Small intestine (tissue), 7 donors: Measurements from ENCODE around the gene EFHC2. TPM values are rescaled to one million over a fixed set of nuclear protein-coding genes. Genes with fewer than 3 reads are reported as not detected.

Experiments
- DNase-seq, 2 donors: peaks; one replicate each; pipeline versions ENCODE4 v3.0.0 to v3.0.0-alpha.2; 2013
- FAIRE-seq: peaks from 2 replicates; lab custom pipeline; 2012; peaks lifted over from hg19 to GRCh38; lab: Jason Lieb, UNC
- H3K27ac ChIP-seq, 3 donors: one replicate each; pipeline ENCODE4 v1.5.1; 2013; ENCODE audit warnings: low read length in 2 of 3, mild to moderate bottlenecking in 2 of 3, control low read depth in 1 of 3, inconsistent platforms in 1 of 3, low read depth in 1 of 3, moderate library complexity in 1 of 3
- H3K27me3 ChIP-seq, 3 donors: one replicate each; pipeline ENCODE4 v1.6.1; 2013; ENCODE audit warnings: low read length in 3 of 3, inconsistent platforms in 1 of 3; ENCODE audit not compliant: control insufficient read depth in 3 of 3, insufficient read depth in 3 of 3
- H3K36me3 ChIP-seq, 3 donors: one replicate each; pipeline ENCODE4 v1.6.1; 2013; ENCODE audit warnings: low read length in 3 of 3, inconsistent platforms in 1 of 3, low read depth in 1 of 3, mild to moderate bottlenecking in 1 of 3, moderate library complexity in 1 of 3; ENCODE audit not compliant: control insufficient read depth in 3 of 3, insufficient read depth in 2 of 3
- H3K4me1 ChIP-seq, 3 donors: one replicate each; pipeline ENCODE4 v1.6.1; 2013; ENCODE audit warnings: low read length in 2 of 3, inconsistent platforms in 1 of 3, low read depth in 1 of 3, mild to moderate bottlenecking in 1 of 3, moderate library complexity in 1 of 3; ENCODE audit not compliant: control insufficient read depth in 3 of 3, insufficient read depth in 2 of 3
- H3K4me3 ChIP-seq, 3 donors: one replicate each; pipeline ENCODE4 v1.5.1; 2013; ENCODE audit warnings: low read length in 3 of 3, control low read depth in 1 of 3, inconsistent platforms in 1 of 3, low read depth in 1 of 3, mild to moderate bottlenecking in 1 of 3, moderate library complexity in 1 of 3
- H3K9me3 ChIP-seq, 2 donors: one replicate each; pipeline ENCODE4 v1.6.1; 2013; ENCODE audit warnings: low read depth in 1 of 2, low read length in 1 of 2; ENCODE audit not compliant: control insufficient read depth in 2 of 2, insufficient read depth in 1 of 2
- WGBS, 3 donors: extraction: QIAGEN DNeasy Blood & Tissue Kit; methylation state at CpG; one replicate each; pipeline ENCODE4 v1.1.7; 2013; 5-methylcytosine and 5-hydroxymethylcytosine counted together
- polyA plus RNA-seq, 4 donors: library from polyadenylated mRNA; stranded (reverse) in 3 of 4; unstranded in 1 of 4; fragments of 200-250 nt in 3 of 4; fragments of 120-200 nt in 1 of 4; gene quantifications; one replicate each; pipeline versions ENCODE4 v1.2.1 to v1.2.3, GENCODE V29; 2013
- donor health status: healthy with polysubstance abuse.
- donor health status: control.
- donor health status: control.
- donor health status: Bipolar disorder and iron deficiency.
- donor health status: healthy.

Gene EFHC2
- polyA plus RNA-seq, 4 donors, result 0.54 to 3.7 (median 0.78) TPM; not detected in 1

DNA sequence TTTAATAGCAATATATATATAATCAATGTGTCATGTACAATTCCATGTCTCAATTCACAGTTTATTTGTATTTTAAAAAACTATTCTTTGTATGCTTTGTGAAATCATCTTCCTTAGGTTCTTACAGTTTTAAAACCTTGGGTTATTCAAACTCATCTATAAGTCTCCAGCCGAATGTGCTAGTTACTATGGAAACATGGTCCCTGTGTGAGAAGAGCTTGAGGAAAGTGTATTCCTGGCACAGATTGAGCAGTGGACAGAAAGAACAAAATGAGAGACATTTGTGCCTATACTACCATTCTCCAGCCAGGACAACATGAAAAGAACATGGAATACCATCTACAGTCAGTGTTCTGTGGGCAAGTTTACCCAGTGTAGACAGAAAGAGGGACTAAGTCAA, 103.4 kb downstream of the EFHC2 start:
- FAIRE-seq, result no peak
- peaks cover 0 to 2% (median 0%) of the 10 kb centered on the region in 3 donors for H3K27me3 ChIP-seq
- H3K27ac ChIP-seq, result no peak overlapping the region
- no peaks in the 10 kb centered on the region for H3K9me3 ChIP-seq
- DNase-seq, result no peak
- no peak overlapping the region for H3K4me3 ChIP-seq
- no peaks in the 10 kb centered on the region for H3K36me3 ChIP-seq
- WGBS, 3 donors, result 80 to 96% (median 89%) methylated on average over 1 of the region's 1 CpG
- no peaks in the 10 kb centered on the region for H3K4me1 ChIP-seq

GRCh38 chrX:44239036-44239435, 104.4 kb downstream of the EFHC2 start:
- FAIRE-seq, result no peak
- H3K27ac ChIP-seq, result no peak overlapping the region
- H3K4me3 ChIP-seq, result no peak overlapping the region

GRCh38 chrX:44235534-44235933, 107.9 kb downstream of the EFHC2 start:
- DNase-seq (no peak), FAIRE-seq (no peak)
- Histone ChIP-seq H3K9me3 (no peaks in the 10 kb centered on the region), H3K27me3 (peaks cover 0 to 2% (median 0%) of the 10 kb centered on the region in 3 donors), H3K4me3 (no peak overlapping the region), H3K36me3 (no peaks in the 10 kb centered on the region), H3K27ac (no peak overlapping the region), H3K4me1 (no peaks in the 10 kb centered on the region)
- WGBS, 3 donors, result 30 to 65% (median 34%) methylated on average over 2 of the region's 2 CpGs

More at GRCh38 chrX:44239036-44239435, 104.4 kb downstream of the EFHC2 start:
- Histone ChIP-seq H3K9me3 (no peaks in the 10 kb centered on the region), H3K27me3 (peaks cover 0 to 2% (median 0%) of the 10 kb centered on the region in 3 donors), H3K36me3 (no peaks in the 10 kb centered on the region), H3K4me1 (no peaks in the 10 kb centered on the region)
- no peak for DNase-seq

DNA sequence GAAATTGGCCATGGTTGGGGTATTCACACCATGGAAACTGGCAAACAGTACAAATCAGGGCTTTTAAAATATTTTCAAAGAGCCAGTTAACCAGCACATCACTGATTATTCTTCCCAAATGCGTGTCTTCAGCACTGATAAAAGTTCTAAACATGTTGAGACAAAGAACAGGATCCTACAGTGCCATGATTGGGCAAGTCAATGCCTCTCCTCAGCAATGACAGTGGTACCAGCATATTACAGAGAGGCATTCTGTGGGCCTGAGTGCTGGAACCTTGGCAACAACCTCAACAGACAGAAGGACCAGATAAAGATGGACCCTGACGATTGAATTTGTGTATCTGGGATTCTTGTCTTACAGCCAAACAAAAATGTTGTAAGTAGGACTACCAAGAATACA, 108.9 kb downstream of the EFHC2 start:
- Histone ChIP-seq H3K36me3 (no peaks in the 10 kb centered on the region), H3K4me3 (no peak overlapping the region), H3K27ac (no peak overlapping the region), H3K27me3 (peaks cover 0 to 2% (median 0%) of the 10 kb centered on the region in 3 donors), H3K4me1 (no peaks in the 10 kb centered on the region), H3K9me3 (no peaks in the 10 kb centered on the region)
- DNase-seq, result no peak
- no peak for FAIRE-seq
- WGBS, 3 donors, result 76 to 82% (median 79%) methylated on average over 2 of the region's 2 CpGs

GRCh38 chrX:44234116-44234515, 109.4 kb downstream of the EFHC2 start:
- Histone ChIP-seq H3K36me3 (no peaks in the 10 kb centered on the region), H3K4me1 (no peaks in the 10 kb centered on the region), H3K4me3 (no peak overlapping the region), H3K27ac (no peak overlapping the region), H3K27me3 (no peaks in the 10 kb centered on the region), H3K9me3 (no peaks in the 10 kb centered on the region)
- no peak for FAIRE-seq
- no peak for DNase-seq

DNA sequence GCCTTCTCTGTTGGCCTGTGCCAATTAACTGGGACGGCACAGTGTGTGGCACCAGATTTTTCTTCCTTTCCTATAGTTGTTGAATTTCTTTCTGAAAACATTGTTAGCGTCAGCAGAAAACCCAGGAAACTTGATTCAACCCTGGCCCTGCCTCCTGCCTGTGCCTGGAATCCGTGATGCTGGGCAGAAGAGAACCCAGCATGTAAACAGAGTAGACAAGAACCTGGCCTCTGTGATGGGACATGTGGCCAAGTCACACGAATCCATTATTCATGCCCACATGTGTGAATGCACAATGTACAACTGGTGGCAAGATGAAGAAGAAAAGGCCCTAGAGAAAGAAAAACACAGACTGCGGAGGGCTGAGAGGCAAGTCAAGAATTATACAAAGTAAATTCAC, 111.4 kb downstream of the EFHC2 start:
- Histone ChIP-seq H3K27me3 (no peaks in the 10 kb centered on the region), H3K36me3 (no peaks in the 10 kb centered on the region), H3K27ac (no peak overlapping the region), H3K4me3 (no peak overlapping the region), H3K4me1 (no peaks in the 10 kb centered on the region), H3K9me3 (no peaks in the 10 kb centered on the region)
- 70 to 88% (median 88%) methylated on average over 5 of the region's 5 CpGs for WGBS, 3 donors
- no peak for FAIRE-seq
- DNase-seq, result no peak

DNA sequence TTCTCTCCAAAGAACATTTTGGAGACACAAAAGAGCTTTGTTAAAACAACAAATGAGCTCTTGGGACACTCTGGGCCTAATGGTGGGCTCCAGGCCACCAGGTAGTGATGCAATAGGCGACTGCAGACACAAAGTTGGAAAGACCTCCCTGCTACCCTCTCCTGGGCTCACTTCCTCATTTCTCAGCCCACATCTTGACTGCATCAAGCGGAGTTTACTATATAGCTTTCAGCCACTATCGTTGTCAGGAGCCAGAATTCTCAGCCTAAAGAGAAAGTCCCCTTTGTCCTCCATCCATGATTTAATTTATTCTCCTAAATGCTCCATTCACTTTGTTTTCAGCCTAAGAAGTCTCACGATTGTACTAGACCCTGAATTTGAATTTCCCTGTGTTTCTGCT, 114.9 kb downstream of the EFHC2 start:
- no peak overlapping the region for H3K4me3 ChIP-seq
- H3K27ac ChIP-seq, result no peak overlapping the region
- no peak for FAIRE-seq
- H3K36me3 ChIP-seq, result no peaks in the 10 kb centered on the region
- H3K4me1 ChIP-seq, result no peaks in the 10 kb centered on the region
- WGBS, 3 donors, result 66 to 87% (median 70%) methylated on average over 4 of the region's 4 CpGs
- H3K9me3 ChIP-seq, result no peaks in the 10 kb centered on the region
- DNase-seq, result no peak
- H3K27me3 ChIP-seq, result peaks cover 0 to 2% (median 0%) of the 10 kb centered on the region in 3 donors

DNA sequence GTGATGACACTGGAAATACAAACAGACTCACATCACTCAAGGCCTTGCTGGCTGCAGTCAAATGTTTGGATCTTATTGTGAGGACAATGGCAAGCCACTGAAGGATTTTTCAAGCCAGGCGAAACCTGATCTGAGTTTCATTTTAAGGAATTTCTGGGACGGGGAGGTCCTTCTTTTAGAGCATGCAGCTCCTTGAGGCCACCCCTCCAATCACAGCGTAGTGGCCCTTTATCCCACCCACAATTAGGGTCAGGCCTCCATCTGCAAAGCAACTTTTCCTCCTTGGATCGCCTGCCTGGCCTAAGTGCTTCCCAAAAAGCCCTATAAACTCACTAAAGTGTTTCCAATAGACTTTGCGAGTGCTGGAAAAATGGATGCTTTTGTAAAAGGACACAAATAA, 115.5 kb downstream of the EFHC2 start:
- WGBS, 3 donors, result 68 to 96% (median 74%) methylated on average over 5 of the region's 5 CpGs
- no peak for FAIRE-seq

DNA sequence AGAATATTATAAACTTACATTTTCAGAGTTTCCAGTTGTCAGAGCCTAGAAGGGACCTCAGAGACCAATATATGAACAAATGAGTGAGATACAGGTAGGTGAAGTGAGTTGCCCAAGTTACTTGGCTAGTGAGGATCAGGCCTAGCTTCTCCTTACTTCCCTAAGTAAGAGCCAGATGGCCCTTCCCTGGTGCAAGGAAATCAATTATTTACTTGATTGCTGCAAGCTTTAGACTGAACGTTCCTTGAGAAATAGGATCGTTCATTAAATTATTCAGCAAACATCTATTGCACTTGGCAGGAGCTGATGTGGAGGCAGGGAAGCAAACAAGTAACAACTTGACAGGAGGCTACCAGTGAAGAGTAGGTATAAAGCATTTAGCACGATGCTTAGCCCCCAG, 117.8 kb downstream of the EFHC2 start:
- no peak for FAIRE-seq
- no peak overlapping the region for H3K4me3 ChIP-seq
- 10 to 56% (median 42%) methylated on average over 3 of the region's 3 CpGs for WGBS, 3 donors
- H3K36me3 ChIP-seq, result no peaks in the 10 kb centered on the region
- H3K9me3 ChIP-seq, result no peaks in the 10 kb centered on the region
- no peaks in the 10 kb centered on the region for H3K4me1 ChIP-seq
- DNase-seq, result peak in 1 of 2 donors; percentile 58
- peaks cover 0 to 2% (median 0%) of the 10 kb centered on the region in 3 donors for H3K27me3 ChIP-seq
- H3K27ac ChIP-seq, result no peak overlapping the region

More for the DNA sequence above, 115.5 kb downstream of the EFHC2 start:
- Histone ChIP-seq H3K27ac (no peak overlapping the region), H3K36me3 (no peaks in the 10 kb centered on the region), H3K9me3 (no peaks in the 10 kb centered on the region), H3K27me3 (peaks cover 0 to 2% (median 0%) of the 10 kb centered on the region in 3 donors), H3K4me3 (no peak overlapping the region), H3K4me1 (no peaks in the 10 kb centered on the region)
- no peak for DNase-seq
